Inflammatory macrophage treated with lipopolysaccharide for 1 hour (primary cell): ENCODE data around the gene INPP5K.

Source experiments
- DNase-seq, 2 donors: peaks; one replicate each; pipeline ENCODE4 v3.0.0-alpha.2; 2020 to 2022

Gene INPP5K

GRCh38 chr17:1504866-1505265, 11.5 kb downstream of the INPP5K start:
- DNase-seq = no peak

- no peak for DNase-seq
These were observed 12.7 kb downstream of the INPP5K start for GRCh38 chr17:1503699-1504098.

GRCh38 chr17:1498869-1499268, 17.5 kb downstream of the INPP5K start:
- peak; percentile 36 to 58 for DNase-seq

- DNase-seq = no peak
These were observed 18.2 kb downstream of the INPP5K start for GRCh38 chr17:1498233-1498632.

GRCh38 chr17:1497831-1498230, 18.6 kb downstream of the INPP5K start:
- DNase-seq = no peak

- DNase-seq = no peak
These were observed 19.5 kb downstream of the INPP5K start for GRCh38 chr17:1496869-1497268.

GRCh38 chr17:1495265-1495989, 21.0 kb downstream of the INPP5K start:
- no peak for DNase-seq

GRCh38 chr17:1494736-1495253, 21.6 kb downstream of the INPP5K start:
- DNase-seq = no peak

GRCh38 chr17:1494203-1494602, 22.2 kb downstream of the INPP5K start:
- no peak for DNase-seq

GRCh38 chr17:1493291-1493980, 23.0 kb downstream of the INPP5K start:
- peak; percentile 51 to 70 for DNase-seq

GRCh38 chr17:1492249-1493206, 23.9 kb downstream of the INPP5K start, which contains the start of gene MYO1C:
Gene MYO1C, minus strand, starts transcription at chr17:1492686. Its CDS starts 199 bp downstream, at chr17:1492487.
- DNase-seq = peak in 1 of 2 donors; percentile 12

GRCh38 chr17:1491443-1492248, 24.8 kb downstream of the INPP5K start:
- peak; percentile 54 to 68 for DNase-seq

GRCh38 chr17:1490643-1491442, 25.6 kb downstream of the INPP5K start:
- DNase-seq = peak in 1 of 2 donors; percentile 25

- no peak for DNase-seq
These were observed 27.6 kb downstream of the INPP5K start for GRCh38 chr17:1488826-1489270.

- peak; percentile 66 to 78 for DNase-seq
These were observed 28.2 kb downstream of the INPP5K start for GRCh38 chr17:1487939-1488825.

GRCh38 chr17:1486802-1487695, 29.4 kb downstream of the INPP5K start:
- peak; percentile 48 to 61 for DNase-seq

GRCh38 chr17:1485423-1486376, 30.7 kb downstream of the INPP5K start:
- DNase-seq = peak; percentile 26 to 50
